Stimulated activated CD8-positive, alpha-beta memory T cell treated with anti-CD3 and anti-CD28 coated beads, Interleukin-4, amount 100 ng/mL, for 24 hours (primary cell): ENCODE measurements around the gene NSD1.

ENCODE experiments used
- DNase-seq: peaks from one replicate; pipeline ENCODE4 v3.0.0-alpha.2; 2020; ENCODE audit warnings: low read depth

NSD1 gene, protein sequence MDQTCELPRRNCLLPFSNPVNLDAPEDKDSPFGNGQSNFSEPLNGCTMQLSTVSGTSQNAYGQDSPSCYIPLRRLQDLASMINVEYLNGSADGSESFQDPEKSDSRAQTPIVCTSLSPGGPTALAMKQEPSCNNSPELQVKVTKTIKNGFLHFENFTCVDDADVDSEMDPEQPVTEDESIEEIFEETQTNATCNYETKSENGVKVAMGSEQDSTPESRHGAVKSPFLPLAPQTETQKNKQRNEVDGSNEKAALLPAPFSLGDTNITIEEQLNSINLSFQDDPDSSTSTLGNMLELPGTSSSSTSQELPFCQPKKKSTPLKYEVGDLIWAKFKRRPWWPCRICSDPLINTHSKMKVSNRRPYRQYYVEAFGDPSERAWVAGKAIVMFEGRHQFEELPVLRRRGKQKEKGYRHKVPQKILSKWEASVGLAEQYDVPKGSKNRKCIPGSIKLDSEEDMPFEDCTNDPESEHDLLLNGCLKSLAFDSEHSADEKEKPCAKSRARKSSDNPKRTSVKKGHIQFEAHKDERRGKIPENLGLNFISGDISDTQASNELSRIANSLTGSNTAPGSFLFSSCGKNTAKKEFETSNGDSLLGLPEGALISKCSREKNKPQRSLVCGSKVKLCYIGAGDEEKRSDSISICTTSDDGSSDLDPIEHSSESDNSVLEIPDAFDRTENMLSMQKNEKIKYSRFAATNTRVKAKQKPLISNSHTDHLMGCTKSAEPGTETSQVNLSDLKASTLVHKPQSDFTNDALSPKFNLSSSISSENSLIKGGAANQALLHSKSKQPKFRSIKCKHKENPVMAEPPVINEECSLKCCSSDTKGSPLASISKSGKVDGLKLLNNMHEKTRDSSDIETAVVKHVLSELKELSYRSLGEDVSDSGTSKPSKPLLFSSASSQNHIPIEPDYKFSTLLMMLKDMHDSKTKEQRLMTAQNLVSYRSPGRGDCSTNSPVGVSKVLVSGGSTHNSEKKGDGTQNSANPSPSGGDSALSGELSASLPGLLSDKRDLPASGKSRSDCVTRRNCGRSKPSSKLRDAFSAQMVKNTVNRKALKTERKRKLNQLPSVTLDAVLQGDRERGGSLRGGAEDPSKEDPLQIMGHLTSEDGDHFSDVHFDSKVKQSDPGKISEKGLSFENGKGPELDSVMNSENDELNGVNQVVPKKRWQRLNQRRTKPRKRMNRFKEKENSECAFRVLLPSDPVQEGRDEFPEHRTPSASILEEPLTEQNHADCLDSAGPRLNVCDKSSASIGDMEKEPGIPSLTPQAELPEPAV (N-terminal part only)

GRCh38 chr5:177133096-177133852 is at the start of gene NSD1:
NSD1 (plus strand) TSS chr5:177133773; CDS start chr5:177135104, 1,331 bp downstream.
- peak; percentile 82 for DNase-seq

DNA sequence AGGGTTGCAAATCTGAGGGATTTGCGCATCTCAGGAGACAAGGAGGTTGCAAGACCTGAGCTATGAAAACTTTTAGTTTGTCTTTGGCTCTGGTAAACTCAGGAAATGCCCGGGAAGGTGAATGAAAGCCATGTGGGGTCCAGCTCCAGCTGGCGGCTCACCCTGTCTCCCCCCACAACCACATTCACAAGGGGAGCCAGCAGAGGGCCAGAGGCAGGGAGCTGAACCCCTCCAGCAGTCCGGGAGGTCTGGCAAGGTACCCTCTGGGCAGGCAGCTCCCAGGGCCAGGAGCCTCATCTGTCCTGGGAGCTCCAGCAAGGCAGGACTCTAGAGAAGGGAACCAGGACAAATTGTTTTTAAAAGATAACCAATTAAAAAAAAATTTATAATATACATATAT is 49.4 kb upstream of the NSD1 start:
- DNase-seq: no peak

- DNase-seq: no peak
Observed at GRCh38 chr5:177085985-177086653, 47.5 kb upstream of the NSD1 start.

DNA sequence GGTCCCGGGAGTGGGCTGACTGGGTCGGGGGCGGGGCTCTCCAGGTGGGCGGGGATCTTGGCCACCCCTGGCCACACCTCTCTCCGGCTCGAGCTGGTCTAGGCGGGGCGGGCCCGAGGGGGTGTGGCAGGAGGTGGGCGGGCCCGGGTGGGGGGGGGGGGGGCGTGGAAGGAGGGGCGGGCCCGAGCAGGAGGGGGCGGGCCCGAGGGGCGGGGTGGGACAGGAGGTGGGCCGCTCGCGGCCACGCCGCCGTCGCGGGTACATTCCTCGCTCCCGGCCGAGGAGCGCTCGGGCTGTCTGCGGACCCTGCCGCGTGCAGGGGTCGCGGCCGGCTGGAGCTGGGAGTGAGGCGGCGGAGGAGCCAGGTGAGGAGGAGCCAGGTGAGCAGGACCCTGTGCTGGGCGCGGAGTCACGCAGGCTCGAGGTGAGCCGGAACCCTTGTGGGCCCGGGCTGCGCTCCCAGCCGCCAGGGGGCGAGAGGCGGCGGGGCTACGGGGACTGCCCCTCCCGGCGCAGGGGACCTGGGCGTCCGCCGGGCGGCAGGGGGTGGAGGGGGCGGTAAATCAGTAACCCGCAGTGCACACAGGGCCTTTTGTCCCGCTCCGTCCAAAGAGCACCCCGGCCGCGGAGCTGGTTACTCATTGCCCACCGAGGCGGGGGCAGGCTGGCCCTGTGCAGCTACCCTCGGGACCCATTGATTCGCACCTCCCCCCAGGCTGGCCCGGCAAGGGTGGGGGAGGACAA is 46.7 kb upstream of the NSD1 start, which contains the start of gene FGFR4:
TSS of gene FGFR4 (plus strand) at position 262 of the 744 bp plus-strand sequence. CDS start 2,688 bp downstream, outside the sequence.
- DNase-seq: peak; percentile 38

DNA sequence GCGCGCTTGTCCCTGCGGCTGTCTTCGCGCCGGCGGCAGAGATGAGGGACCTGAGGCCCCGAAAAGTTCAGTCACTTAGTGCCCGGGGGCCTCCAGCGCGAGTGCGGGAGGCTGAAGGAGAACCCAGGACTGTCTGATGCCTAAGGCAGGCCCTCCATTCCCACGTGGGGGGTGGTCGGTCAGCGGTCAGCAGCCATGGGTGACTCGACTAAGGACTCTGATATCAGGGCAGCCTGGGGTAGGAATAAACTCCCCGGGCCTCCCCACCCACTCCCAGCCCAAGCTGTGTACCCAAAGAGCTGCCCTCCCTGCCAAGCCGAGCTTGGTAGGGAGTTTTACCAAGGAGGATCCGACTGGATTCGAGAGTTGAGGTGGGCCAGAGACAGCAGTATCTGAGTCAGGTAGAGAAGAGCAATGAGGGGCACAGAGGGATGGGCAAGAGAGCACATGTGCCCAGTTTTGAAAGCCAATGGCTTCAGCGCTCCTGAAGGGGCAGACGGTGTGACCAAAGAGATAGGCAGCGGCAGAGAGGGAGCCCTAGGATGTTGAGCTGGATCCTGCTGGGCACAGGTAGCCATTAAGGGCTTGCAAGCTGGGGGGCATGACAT is 46.1 kb upstream of the NSD1 start:
- DNase-seq: no peak

- DNase-seq: no peak
Observed at GRCh38 chr5:177089127-177089526, 44.4 kb upstream of the NSD1 start.

DNA sequence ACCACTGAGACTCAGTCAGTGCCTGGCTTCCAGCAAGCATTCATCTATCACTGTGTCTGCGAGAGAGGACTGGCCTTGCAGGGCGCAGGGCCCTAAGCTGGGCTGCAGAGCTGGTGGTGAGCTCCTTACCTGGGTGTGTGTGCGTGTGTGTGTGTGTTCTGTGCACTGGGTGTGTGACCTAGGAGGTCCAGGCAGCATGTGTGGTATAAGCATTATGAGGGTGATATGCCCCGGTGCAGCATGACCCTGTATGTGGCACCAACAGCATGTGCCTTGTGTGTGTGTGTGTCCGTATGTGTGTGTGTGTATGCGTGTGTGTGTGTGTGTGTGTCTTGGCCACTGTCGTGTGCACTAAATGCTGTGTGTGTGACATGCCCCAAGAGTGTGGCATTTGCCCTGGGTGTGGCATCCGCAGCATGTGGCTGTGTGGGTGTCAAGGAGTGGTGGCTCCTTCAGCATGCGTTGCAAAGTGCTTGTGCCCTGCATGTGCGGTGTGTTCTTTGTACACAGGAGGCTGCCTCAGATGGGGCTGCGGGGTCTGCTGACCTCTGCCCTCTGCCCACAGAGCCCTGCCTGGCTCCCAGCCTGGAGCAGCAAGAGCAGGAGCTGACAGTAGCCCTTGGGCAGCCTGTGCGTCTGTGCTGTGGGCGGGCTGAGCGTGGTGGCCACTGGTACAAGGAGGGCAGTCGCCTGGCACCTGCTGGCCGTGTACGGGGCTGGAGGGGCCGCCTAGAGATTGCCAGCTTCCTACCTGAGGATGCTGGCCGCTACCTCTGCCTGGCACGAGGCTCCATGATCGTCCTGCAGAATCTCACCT is 43.5 kb upstream of the NSD1 start:
- DNase-seq: no peak

DNA sequence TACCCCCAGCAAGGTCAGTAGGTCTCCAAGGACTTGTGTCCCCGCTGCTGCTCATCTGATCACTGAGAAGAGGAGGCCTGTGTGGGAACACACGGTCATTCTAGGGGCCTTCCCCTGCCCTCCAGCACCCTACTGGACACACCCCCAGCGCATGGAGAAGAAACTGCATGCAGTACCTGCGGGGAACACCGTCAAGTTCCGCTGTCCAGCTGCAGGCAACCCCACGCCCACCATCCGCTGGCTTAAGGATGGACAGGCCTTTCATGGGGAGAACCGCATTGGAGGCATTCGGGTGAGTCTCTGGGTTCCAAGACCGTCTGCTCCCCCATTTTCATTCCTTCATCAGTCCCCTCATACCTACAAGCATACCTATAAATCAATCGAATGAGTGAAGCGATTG is 42.8 kb upstream of the NSD1 start:
- DNase-seq: no peak

- no peak for DNase-seq
Observed at GRCh38 chr5:177091232-177091631, 42.3 kb upstream of the NSD1 start.

DNA sequence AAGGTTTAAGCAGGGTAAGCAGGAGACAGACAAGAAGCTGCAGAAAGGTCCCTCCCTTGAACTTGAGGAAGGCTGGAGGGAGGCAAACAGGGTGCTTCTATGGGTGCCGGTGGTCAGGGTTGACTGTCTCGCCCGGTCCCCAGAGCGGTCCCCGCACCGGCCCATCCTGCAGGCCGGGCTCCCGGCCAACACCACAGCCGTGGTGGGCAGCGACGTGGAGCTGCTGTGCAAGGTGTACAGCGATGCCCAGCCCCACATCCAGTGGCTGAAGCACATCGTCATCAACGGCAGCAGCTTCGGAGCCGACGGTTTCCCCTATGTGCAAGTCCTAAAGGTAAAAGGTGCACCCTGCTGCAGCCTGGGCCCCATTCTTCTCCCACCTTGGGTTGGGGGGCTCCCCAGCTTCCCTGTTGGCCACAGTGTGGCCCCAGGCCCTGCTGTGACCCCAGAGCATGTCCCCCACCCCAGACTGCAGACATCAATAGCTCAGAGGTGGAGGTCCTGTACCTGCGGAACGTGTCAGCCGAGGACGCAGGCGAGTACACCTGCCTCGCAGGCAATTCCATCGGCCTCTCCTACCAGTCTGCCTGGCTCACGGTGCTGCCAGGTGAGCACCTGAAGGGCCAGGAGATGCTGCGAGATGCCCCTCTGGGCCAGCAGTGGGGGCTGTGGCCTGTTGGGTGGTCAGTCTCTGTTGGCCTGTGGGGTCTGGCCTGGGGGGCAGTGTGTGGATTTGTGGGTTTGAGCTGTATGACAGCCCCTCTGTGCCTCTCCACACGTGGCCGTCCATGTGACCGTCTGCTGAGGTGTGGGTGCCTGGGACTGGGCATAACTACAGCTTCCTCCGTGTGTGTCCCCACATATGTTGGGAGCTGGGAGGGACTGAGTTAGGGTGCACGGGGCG is 41.1 kb upstream of the NSD1 start:
- DNase-seq: no peak

DNA sequence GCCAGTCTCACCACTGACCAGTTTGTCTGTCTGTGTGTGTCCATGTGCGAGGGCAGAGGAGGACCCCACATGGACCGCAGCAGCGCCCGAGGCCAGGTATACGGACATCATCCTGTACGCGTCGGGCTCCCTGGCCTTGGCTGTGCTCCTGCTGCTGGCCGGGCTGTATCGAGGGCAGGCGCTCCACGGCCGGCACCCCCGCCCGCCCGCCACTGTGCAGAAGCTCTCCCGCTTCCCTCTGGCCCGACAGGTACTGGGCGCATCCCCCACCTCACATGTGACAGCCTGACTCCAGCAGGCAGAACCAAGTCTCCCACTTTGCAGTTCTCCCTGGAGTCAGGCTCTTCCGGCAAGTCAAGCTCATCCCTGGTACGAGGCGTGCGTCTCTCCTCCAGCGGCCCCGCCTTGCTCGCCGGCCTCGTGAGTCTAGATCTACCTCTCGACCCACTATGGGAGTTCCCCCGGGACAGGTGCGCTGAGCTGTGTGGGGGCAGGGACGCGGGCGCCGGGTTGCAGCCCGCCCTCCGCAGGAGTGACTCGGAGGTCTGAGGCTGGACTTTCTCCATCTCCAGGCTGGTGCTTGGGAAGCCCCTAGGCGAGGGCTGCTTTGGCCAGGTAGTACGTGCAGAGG is 40.4 kb upstream of the NSD1 start:
- DNase-seq: no peak

GRCh38 chr5:177093803-177094202 is 39.8 kb upstream of the NSD1 start:
- no peak for DNase-seq

GRCh38 chr5:177094224-177095087 is 39.1 kb upstream of the NSD1 start:
- DNase-seq: no peak

- DNase-seq: no peak
Observed at GRCh38 chr5:177095088-177095669, 38.4 kb upstream of the NSD1 start.

- DNase-seq: no peak
Observed at GRCh38 chr5:177096162-177097015, 37.2 kb upstream of the NSD1 start.
